ENCODE data around the gene MRPL41.
"Not testable (repeated sequence)": the region's sequence is repeated elsewhere in the genome, so short reads cannot be mapped to it uniquely, and the experiment has no call there.

Gene MRPL41

DNA sequence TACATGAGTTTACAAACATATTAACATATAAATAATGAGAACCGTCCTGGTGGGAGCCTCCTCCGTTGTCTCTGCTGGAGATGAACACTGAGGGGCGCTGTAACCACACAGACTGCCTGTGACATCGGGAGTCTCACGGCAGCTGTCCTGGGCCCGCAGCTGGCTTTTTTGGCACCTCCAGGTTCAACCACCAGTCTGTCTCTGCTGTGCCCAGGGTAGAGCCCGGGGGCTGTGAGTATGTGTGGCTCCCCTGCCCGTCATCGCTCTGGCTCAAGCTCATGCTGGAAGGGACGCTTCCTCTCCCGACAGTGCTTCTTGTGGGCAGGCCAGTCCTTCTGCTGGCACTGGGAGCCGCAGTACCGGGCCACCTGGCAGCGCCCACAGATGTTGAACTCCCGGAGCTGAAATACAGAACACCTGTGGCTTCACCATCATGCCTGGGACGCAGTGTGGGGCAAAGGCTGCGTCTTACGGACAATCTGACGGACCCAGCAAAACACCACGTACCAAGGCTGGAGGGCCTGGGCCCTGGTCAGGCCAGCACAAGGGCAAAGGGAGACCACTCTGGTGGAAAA lies 30.7 kb downstream of the MRPL41 start:
- no peak for DNase-seq (ENCODE audit: low spot score)
- no peak for FAIRE-seq

DNA sequence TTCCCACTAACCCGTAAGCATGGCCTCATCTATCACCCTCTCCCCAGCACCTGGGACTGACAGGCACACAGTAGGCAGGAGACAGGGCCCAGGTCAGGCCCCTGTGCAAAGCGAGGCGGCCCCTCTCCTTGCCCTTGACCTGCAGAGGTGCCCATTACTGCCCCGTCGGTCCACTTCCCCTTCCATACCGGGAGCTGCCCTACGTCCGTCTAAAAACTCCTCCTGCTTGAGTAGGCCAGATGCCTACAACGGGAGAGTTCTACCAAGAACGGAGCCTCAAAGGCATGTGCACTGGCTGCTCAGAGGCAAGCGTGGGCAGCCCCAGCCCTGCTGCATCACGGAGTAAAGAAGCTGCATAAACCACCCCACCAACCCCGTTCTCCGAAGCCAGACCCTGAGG lies 31.7 kb downstream of the MRPL41 start:
- FAIRE-seq, result no peak
- DNase-seq (ENCODE audit: low spot score), result no peak

DNA sequence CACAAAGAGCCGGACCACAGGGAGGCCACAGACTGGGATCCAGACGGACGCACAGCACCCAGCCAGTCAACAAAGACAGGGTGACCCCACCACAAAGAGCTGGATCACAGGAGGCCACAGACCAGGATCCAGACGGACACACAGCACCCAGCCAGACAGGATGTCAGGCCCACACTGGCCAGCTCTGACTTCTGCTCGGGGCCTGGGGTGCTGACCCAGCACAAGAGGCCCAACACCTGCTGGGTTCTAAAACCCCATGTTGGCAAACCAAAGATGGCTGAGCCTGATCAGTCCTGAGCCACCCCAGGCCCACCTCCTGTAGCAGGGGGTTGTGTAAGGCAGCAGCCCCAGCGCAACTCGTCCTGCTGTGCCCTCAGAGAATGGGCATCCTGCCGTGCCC lies 32.3 kb downstream of the MRPL41 start:
- FAIRE-seq, result no peak
- DNase-seq (ENCODE audit: low spot score), result no peak

DNA sequence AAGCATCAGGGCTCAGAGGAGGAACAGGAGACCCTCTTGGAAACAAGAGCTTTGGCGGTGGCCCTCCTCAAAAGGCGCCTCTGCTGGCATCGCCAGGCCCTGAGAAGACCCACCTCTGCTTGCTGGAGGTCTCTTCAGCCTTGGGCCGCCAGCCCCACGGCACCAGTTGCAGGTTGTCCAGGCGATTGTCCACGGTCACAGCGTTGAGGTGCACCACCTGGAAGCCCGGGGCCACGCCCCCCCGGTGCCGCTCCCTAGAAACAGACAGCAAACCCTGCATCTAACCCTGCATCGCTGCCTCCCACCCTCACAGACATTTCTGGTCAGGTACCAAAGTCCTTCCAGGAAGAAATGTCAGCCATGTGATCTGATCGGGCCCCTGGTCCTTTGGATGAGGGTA lies 35.2 kb downstream of the MRPL41 start:
- DNase-seq (ENCODE audit: low spot score), result no peak
- no peak for FAIRE-seq

DNA sequence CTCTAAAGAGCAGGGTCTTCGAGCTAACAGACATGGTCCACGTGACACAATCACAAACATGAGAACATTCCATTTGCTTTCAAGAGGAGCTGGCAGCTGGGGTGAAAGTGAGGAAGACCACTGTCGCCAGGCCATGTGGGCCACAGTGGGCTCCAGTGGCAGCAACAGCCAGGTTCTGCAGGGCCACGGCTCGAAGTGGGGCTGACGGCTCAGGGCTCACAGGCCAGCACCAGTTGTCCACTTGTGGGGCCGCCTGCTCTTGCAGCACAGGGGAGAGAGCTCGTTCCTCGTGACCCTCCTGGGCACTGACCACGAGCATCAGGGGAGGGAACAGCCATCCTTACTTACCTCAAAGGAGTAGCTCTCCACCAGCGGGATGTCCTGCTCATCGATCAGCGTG lies 36.6 kb downstream of the MRPL41 start:
- no peak for DNase-seq (ENCODE audit: low spot score)
- no peak for FAIRE-seq

DNA sequence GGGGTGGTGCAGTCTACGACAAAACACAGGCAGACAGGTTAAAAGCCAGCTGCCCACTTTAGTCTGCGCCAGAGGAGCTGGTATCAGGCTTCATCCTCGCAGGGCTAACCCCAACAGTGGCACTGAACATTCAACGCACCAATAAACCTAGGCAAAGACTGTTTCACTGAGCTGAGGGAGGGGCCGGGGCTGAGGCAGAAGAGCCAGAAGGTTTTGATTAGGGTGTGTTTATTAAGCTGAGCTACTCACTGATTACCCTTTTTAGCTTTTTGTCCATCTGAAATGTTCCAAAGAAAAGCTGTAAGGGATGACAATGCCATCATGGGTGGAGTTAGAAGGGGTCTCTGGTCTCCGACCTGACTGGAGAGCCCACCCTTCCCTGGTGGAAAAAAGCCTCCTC lies 37.2 kb downstream of the MRPL41 start:
- DNase-seq (ENCODE audit: low spot score) (no peak), FAIRE-seq (no peak)

DNA sequence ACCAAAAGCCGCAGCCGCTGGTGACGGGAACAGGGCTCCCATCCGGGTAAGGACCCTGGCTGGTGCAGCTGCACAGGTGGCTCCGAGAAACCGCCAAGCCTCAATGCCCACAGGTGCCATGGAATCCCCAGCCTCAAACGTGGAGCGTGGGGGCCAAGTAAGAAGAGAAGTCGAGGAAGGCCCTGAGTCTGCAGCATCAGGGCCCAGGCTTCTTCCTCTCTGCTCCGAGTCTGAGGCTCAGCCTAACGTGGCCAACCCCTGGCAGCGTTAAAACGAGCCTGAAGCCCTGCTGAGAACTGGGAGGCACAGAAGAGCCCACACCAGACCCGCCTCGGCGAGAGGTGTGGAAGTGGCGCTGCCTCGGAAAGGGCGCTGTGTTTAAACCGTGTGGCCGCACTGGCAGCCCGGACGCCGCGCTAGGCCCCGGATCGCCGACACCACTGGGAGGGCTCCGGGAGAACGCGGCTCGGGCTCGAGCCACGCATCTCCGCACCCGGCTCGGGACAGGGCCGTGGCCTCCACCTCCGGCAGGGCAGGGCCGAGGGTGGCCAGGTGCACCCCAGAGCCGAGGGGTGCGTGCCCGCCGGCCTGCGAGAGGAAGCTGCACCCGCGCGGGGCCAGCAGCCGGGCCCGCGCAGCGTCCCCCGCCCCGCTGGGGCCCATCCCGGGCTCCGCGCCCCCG lies 37.9 kb downstream of the MRPL41 start:
- DNase-seq (ENCODE audit: low spot score), result peak; percentile 3
- FAIRE-seq, result no peak

DNA sequence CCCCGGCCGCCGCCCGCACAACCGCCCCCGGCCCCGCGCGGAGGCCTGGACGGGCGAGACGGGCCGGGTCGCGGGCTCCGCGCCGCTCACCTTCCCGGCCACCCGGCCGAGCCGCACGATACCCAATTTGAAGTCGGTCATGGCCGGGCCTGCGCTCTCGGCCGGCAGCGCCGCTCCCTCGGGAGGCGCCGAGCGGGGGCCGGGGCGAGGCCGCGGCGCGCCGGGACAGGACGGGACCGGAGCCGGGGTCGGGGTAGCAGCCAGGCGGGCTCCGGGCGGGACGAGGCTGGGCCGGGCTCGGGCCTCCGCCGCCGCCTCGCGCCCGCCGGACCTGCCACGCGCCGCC lies 38.4 kb downstream of the MRPL41 start:
- FAIRE-seq, result no peak
- no peak for DNase-seq (ENCODE audit: low spot score)

DNA sequence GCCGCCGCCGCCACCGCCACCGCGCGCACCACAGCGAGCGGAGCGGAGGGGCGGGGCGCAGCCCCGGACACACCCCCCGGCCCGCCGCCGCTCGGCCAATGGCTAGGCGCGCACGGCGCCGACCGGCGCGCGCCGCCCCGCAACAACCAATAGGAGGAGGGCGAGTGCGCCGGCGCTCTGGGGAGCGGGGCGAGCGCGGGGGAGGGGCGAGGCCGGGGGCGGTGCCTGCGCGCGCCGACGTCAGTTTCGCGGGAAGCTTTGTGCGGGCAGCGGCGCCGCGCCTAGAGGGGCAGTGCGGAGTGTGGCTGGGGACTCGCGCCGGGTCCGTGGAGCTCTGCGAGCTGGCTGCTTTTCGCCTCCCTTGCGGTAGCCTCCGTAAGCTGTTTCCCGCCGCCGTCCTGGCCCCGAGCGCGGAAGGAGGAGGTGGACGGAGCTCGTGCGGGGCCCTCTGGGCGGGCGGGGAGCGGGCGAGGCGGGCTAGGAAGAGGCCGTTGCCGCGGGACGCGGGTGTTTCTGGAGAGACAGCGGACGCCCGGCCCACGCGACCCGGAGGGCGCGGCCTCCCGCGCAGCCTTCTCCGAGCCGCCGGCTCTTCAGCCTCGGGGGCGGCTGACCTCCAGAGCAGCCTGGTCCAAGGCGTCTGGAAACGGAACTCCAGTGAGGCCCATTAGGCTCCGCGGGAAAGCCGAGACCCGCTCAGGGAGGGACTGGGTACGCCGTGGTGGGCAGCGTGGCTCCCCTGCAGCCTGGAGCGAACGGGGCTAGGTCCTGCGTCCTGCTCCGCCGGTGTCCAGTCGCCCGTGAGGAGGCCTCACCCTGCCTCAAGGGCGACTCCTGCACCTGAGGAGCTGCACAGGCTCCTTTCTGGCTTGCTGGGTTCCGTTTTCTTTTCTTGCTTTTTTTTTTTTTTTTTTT lies 39.0 kb downstream of the MRPL41 start, which contains the start of gene ZMYND19:
ZMYND19 (minus strand) TSS at position 44 of the 915 bp plus-strand sequence. CDS start 249 bp downstream, outside the sequence.
- FAIRE-seq (no peak), DNase-seq (ENCODE audit: low spot score) (peak; percentile 77)

DNA sequence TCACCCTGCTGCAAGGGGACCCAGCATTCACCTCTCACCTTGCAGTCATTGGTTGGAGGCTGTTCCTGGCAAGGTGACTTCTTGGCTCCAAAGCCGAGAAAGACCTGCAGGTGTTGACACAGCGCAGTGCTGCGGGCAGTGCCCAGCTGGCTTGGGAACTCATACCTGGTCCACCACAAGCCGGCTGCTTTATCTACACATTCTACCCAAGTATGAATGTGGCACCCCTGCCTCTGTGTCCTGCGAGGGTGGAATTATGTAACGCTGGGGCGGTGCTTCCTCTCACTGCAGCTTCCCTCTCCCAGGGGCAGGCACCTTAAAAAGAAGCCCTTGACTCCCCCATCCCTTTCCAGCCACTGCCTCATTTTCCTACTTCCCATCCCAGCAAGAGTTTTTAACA lies 41.1 kb downstream of the MRPL41 start:
- FAIRE-seq, result no peak

DNA sequence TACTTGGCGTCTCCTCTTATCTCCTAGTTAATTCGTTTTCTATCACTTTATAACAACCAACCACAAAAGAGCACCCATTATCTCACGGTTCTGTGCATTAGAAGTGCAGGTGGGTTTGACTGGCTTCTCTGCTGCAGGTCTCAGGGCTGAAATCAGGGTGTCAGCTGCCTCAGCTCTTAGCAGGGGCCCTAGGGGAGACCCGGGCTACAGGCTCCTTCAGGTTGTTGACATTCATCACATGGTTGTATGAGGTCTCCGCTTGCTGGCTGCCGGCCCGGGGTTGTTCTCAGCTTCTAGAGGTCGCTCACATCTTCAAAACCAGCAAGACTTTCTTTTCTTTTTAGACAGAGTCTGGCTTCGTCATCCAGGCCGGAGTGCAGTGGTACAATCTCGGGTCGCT lies 41.5 kb downstream of the MRPL41 start:
- no peak for DNase-seq (ENCODE audit: low spot score)
- FAIRE-seq, result no peak

More for the DNA sequence above, 41.1 kb downstream of the MRPL41 start:
- no peak for DNase-seq (ENCODE audit: low spot score)

DNA sequence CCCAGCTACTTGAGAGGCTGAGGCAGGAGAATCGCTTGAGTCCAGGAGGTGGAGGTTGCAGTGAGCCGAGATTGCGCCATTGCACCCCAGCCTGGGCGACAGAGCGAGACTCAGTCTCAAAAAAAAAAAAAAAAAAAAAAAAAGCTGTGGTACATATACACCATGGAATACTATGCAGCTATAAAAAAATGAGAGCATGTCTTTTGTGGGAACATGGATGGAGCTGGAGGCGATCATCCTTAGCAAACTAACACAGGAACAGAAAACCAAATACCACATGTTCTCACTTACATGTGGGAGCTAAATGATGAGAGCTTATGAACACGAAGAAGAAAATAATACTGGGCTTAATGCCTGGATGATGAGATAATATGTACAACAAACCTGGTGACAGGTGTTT lies 44.9 kb downstream of the MRPL41 start:
- DNase-seq (ENCODE audit: low spot score); FAIRE-seq: not testable (repeated sequence)

DNA sequence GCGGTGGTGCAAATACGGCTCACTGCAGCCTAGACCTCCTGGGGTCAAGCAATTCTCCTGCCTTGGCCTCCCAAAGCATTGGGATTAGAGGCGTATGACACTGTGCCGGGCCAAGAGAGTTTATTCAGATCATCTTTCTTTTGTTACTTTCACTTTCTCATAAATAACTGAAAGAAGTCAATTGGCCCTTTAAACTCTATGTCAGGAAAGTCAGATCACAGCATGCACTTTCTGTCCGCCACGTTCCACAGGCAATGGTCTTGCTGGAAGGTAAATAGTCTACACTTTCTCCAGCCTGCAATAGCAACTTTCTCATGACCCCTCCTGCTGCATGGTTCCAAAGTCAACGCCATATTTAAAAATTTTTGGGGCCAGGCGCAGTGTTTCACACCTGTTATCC lies 47.3 kb downstream of the MRPL41 start:
- FAIRE-seq (no peak), DNase-seq (ENCODE audit: low spot score) (no peak)

All from RCC 7860 (cell line).